Measurements from ENCODE around the gene SLC2A5. TPM values are rescaled to one million over a fixed set of nuclear protein-coding genes. Genes with fewer than 3 reads are reported as not detected.

SLC2A5 gene
- total RNA-seq, 1 experiment from 2014 or later: 0.61 TPM

- Mint-ChIP-seq H3K4me1 (ENCODE audit: insufficient read depth, unreplicated experiment) (peaks cover 12% of the 10 kb centered on the region), H3K36me3 (ENCODE audit: insufficient read depth, unreplicated experiment) (peaks cover 6% of the 10 kb centered on the region), H3K27ac (ENCODE audit: low read depth, unreplicated experiment) (no peak overlapping the region), H3K4me3 (ENCODE audit: unreplicated experiment) (no peak overlapping the region), H3K27me3 (ENCODE audit: insufficient read depth, unreplicated experiment) (no peaks in the 10 kb centered on the region), H3K9me3 (ENCODE audit: unreplicated experiment) (no peaks in the 10 kb centered on the region)
- POLR2A ChIA-PET: interaction anchor here (0.6 to 2.4 kb wide), 8 partner anchors 14 to 131 kb away, joined by 3 to 9 read pairs (median 4); partner anchors contain the start of gene ENO1
- BruUV-seq (replicated peaks): no TSS peak
- CTCF ChIA-PET: interaction anchor here (0.7 to 7.0 kb wide), 20 partner anchors 10 to 307 kb away, joined by 3 to 112 read pairs (median 4); no protein-coding TSS in a partner anchor
- intact Hi-C loops (cut with micrococcal nuclease): loop anchor here (1.0 to 5.0 kb wide), 4 partner anchors 17 to 131 kb away; no protein-coding TSS in a partner anchor
- peak; percentile 59 for DNase-seq (ENCODE audit: unreplicated experiment)
- peak; percentile 94 for TF ChIP-seq CTCF (IDR thresholded peaks at IDR 0.05; ENCODE audit: unreplicated experiment)
These were observed 81.4 kb downstream of the SLC2A5 start for GRCh38 chr1:8987881-8988617.

GRCh38 chr1:8986814-8987190 lies 82.6 kb downstream of the SLC2A5 start:
- H3K36me3 Mint-ChIP-seq (ENCODE audit: insufficient read depth, unreplicated experiment): peaks cover 6% of the 10 kb centered on the region
- H3K9me3 Mint-ChIP-seq (ENCODE audit: unreplicated experiment): no peaks in the 10 kb centered on the region
- H3K27ac Mint-ChIP-seq (ENCODE audit: low read depth, unreplicated experiment): peak overlapping the region; percentile 70
- POLR2A ChIA-PET: interaction anchor here (0.6 to 2.4 kb wide), 12 partner anchors 12 to 118 kb away, joined by 3 to 9 read pairs (median 4); partner anchors contain the start of gene ENO1
- H3K4me1 Mint-ChIP-seq (ENCODE audit: insufficient read depth, unreplicated experiment): peaks cover 12% of the 10 kb centered on the region
- intact Hi-C loops (cut with micrococcal nuclease): loop anchor here (5.0 kb wide), 2 partner anchors 115 to 130 kb away; no protein-coding TSS in a partner anchor
- CTCF ChIA-PET: interaction anchor here (1.0 to 7.0 kb wide), 7 partner anchors 13 to 306 kb away, joined by 3 to 112 read pairs (median 5); no protein-coding TSS in a partner anchor
- H3K27me3 Mint-ChIP-seq (ENCODE audit: insufficient read depth, unreplicated experiment): no peaks in the 10 kb centered on the region
- no peak for DNase-seq (ENCODE audit: unreplicated experiment)
- TF ChIP-seq CTCF (IDR thresholded peaks at IDR 0.05; ENCODE audit: unreplicated experiment): no peak
- BruUV-seq (replicated peaks): no TSS peak
- no peak overlapping the region for H3K4me3 Mint-ChIP-seq (ENCODE audit: unreplicated experiment)

- POLR2A ChIA-PET: interaction anchor here (0.6 to 2.4 kb wide), 15 partner anchors 12 to 132 kb away, joined by 3 to 10 read pairs (median 4); partner anchors contain the start of gene ENO1
- H3K9me3 Mint-ChIP-seq (ENCODE audit: unreplicated experiment): peaks cover 2% of the 10 kb centered on the region
- H3K27ac Mint-ChIP-seq (ENCODE audit: low read depth, unreplicated experiment): peak overlapping the region; percentile 70
These were observed 83.3 kb downstream of the SLC2A5 start for GRCh38 chr1:8985915-8986813.

More at GRCh38 chr1:8985915-8986813, 83.3 kb downstream of the SLC2A5 start:
- Mint-ChIP-seq H3K36me3 (ENCODE audit: insufficient read depth, unreplicated experiment) (peaks cover 6% of the 10 kb centered on the region), H3K4me1 (ENCODE audit: insufficient read depth, unreplicated experiment) (peaks cover 12% of the 10 kb centered on the region), H3K27me3 (ENCODE audit: insufficient read depth, unreplicated experiment) (no peaks in the 10 kb centered on the region), H3K4me3 (ENCODE audit: unreplicated experiment) (peak overlapping the region; percentile 14)
- no peak for TF ChIP-seq CTCF (IDR thresholded peaks at IDR 0.05; ENCODE audit: unreplicated experiment)
- no TSS peak for BruUV-seq (replicated peaks)
- peak; percentile 98 for DNase-seq (ENCODE audit: unreplicated experiment)
- CTCF ChIA-PET: interaction anchor here (0.6 to 7.0 kb wide), 5 partner anchors 33 to 193 kb away, joined by 3 to 112 read pairs (median 5); no protein-coding TSS in a partner anchor
- intact Hi-C loops (cut with micrococcal nuclease): loop anchor here (5.0 kb wide), 2 partner anchors 114 to 129 kb away; no protein-coding TSS in a partner anchor

Other genes with a start within 250 kb of the SLC2A5 start
- 2,592 and 2,811 TPM in 2 replicates for gene ENO1, start 190.9 kb downstream of the SLC2A5 start, total RNA-seq (2022)
- gene CA6, start 123.8 kb downstream of the SLC2A5 start, total RNA-seq (2022): not detected in 2 replicates
- not detected in 2 replicates for gene SLC2A7, start 43.2 kb downstream of the SLC2A5 start, total RNA-seq (2022)
- 8.1 and 12.7 TPM in 2 replicates for gene GPR157, start 59.5 kb upstream of the SLC2A5 start, total RNA-seq (2022)
- 23.6 and 28.7 TPM in 2 replicates for gene H6PD, start 165.1 kb upstream of the SLC2A5 start, total RNA-seq (2022)
- 8.2 and 16.2 TPM in 2 replicates for gene SPSB1, start 223.3 kb upstream of the SLC2A5 start, total RNA-seq (2022)